HG03432 (cell line): ENCODE results near the gene AGMAT.
A peak's percentile ranks its signal among the peaks of the same experiment; 100 is the strongest.

Experiments used
- ATAC-seq: cut with Tn5 transposase; IDR thresholded peaks from one replicate; pipeline ENCODE4 v1.9.1; 2021; ENCODE audit warnings: mild to moderate bottlenecking, moderate library complexity; ENCODE audit not compliant: unreplicated experiment

AGMAT gene

DNA sequence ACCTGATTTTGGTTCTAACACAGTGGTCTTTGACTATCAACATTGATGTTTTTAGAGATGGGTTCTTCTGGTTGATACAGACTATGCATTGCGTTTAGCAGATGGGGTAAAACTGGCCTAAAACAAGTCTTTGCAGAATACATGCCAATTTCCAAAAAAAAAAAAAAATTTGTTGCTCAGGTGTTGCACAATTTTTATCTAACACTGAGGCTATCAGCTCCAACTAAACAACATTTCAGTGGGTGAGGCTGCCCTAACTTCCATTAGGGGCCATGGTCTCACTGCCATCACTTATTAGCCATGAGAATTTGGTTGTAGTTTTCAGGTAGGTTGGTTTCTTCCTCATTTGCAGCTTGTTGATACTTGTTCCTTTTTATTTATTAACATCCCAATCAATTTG lies 14.0 kb downstream of the AGMAT start:
- no peak for ATAC-seq

DNA sequence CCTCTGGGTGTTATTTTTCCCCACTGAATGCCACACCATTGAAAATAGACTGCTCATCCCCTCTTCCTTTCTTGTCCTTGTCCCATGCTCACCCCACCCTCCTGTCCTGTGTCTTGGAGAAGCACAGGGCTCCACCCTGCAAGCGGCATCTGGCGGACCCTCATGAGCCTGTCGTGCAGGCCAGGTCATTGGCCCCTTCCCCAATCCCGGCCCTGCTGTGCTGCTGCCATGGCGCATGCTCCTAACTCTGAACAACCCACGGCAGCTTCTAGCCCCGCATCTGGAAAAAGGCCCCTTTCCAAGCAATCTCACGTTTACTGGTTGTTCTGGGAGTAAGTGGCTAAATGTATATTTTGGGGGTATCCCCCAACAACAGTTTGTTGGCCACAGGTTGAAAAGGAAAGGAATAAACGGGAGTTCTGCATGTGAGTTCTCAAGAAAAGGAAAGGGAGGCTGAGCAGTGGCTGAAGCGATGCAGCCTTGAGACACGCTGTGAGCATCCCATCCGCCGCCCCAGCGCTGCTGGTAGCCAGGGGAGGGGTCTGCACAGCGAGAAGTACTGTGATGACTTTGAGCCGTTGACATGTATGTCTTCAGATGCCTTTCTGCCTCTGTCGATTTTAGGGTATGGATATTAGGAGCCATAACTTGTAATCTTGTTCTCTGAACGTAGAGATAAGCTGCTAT lies 16.3 kb downstream of the AGMAT start:
- no peak for ATAC-seq

DNA sequence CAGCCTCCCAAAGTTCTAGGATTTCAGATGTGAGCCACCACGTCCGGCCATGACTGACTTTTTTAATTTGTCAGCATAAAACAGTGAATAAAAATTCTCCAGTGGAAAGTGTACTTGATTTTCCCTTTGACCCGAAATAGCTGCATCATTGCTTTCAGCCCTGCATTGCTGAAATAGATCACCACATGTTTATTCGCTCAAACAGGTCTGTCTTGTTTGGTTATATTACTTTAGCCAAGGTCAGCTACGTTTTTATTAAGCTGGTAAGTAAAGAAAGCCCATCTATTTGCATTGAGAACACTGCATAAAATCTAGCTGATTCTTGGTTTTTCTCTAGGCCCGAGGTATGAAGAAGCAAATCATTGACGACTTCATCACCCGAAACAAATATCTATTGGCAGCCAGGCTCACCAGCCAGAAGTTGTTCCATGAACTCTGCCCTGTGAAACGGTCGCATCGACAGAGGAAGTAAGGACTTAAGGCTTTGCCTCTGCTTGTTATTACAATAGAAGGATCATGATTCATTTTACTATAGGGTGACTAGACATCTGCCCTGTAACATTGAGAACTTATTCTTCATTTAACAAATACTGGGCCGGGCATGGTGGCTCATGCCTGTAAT lies 25.6 kb downstream of the AGMAT start:
- ATAC-seq, result no peak

DNA sequence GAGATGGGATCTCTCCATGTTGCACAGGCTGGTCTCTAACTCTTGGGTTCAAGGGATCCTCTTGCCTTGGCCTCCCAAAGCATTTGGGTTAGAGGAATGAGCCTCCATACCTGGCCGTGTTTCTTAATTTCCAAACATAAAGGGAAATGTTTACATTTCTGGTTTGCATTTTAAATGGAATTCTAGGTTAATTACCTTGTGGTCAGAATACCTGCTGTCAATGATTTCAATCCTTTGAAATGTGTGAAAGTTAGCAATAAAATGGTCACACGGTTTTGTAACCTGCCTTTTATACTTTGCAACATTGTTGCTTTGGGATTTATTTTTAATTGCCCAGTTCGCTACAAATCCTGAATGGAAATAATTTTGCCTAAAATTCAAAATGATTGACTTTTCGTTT lies 26.3 kb downstream of the AGMAT start:
- no peak for ATAC-seq

DNA sequence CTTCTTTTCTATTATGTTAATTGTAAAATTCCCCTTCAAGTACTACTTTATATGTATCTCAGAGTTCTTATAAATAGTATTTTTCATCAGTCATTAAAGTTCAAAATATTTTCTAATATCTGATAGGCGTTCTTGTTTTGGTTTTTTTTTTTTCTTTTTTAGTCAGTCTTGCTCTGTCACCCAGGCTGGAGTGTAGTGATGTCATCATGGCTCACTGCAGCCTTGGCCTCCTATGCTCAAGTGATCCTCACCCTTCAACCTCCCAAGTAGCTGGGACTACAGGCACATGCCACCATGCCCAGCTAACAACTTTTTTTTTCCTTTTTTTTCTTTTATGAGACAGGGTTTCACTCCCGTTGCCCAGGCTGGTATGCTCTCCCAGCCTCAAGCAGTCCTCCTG lies 27.3 kb downstream of the AGMAT start:
- no peak for ATAC-seq

DNA sequence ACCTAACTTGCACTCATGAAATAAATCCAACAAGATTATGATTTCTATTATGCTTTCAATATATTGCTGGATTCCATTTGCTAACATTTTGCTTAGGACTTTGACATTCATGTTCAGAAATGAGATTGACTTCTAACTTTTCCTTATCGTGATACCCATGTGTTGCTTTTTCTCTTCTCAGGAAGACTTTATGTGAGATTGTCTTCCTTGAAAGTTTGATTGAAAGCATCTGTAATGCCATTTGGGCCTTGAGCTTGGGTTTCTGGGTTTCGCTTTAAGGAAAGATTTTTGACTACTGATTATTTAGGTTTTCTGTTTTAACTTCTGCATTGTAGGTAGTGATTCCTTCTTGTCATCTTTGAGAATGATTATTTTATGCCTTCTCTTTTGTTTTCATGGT lies 27.8 kb downstream of the AGMAT start:
- ATAC-seq, result no peak

DNA sequence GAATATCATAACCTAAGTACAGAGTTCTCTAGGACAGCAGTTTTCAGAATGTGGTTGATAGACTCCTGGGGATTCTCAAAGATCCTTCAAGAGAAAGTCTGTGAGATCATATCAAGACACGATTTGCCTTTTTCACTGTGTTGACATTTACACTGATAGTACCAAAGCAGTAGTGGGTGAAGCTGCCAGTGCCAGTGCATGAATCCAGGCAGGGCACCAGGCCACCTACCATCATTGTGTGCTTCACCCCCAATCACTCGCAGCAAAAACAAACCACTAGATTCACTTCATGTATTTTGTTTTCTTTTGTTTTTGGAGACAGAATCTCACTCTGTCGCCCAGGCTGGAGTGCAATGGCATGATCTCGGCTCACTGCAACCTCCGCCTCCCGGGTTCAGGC lies 34.3 kb downstream of the AGMAT start:
- ATAC-seq, result no peak

DNA sequence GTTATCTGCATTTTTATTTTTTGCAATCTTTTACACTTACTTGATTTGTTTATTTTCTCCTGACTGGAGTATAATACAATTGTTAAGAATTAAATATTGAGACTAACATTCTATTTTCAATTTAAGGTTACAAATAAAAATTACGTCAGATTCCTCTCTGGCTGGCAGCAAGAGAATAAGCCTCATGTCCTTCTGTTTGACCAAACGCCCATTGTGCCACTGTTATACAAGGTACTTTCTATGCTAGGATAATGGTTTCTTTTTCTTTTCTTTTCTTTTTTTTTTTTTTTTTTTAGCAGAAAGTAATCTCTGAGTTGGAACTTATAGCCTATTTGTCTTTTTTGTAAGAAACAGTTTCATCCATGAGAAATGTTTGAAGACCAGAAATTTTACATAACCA lies 38.2 kb downstream of the AGMAT start:
- no peak for ATAC-seq

DNA sequence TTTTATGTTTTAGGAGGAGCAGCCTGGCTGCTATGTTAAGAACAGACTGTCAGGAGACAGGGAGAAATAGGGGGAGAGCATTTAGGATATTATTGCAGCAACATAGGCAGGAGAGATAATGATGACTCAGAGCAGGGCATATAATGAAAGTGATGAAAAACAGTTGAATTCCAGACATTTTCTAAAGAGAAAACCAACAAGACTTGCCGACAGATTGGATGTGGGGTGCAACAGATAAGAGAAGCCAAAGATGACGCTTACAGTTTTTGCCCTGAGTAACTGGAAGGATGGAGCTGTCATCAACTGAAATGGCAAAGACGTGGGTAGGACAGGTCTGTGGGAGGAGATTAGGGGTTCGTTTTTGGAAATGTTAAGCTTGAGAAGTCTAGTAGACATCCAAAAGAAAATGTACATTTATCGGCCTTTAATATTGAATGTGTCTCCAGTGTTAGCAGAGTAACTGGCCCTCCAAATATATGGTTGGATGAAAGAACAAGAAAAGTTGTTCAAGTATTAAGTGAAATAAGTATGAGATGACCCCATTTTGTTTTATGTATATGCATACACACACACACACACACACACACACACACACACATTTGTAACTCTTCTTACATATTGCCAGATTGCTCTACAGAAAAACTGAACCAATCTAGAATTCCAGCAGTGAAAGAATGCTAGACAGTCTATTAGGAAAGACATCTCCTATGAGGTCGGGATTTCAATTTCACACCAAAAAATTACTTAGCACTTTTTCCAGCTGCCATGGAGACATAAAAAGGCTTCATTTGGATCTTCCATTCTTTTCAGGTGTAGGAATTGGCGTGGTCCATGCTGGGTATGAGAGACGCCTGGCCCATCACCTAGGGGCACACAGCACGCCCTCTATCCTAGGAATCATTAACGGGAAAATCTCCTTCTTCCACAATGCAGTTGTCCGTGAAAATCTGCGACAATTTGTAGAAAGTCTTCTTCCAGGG lies 41.0 kb downstream of the AGMAT start:
- ATAC-seq, result no peak

DNA sequence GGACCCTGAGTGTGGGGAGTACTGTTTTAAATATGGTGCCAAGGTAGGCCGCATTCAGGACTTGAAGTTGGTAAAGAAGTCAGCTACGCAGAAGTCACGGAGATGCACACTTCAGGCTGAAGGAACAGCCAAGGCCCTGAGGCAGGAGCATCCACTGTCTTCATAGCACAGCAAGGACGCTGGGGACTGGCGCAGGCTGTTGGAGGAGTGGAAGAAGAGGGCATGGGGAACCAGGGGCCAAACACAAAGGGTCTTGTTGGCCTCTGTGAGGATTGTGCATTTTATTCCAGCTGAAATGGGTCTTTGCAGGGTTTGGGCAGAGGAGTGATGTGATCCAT lies 41.6 kb downstream of the AGMAT start:
- no peak for ATAC-seq

DNA sequence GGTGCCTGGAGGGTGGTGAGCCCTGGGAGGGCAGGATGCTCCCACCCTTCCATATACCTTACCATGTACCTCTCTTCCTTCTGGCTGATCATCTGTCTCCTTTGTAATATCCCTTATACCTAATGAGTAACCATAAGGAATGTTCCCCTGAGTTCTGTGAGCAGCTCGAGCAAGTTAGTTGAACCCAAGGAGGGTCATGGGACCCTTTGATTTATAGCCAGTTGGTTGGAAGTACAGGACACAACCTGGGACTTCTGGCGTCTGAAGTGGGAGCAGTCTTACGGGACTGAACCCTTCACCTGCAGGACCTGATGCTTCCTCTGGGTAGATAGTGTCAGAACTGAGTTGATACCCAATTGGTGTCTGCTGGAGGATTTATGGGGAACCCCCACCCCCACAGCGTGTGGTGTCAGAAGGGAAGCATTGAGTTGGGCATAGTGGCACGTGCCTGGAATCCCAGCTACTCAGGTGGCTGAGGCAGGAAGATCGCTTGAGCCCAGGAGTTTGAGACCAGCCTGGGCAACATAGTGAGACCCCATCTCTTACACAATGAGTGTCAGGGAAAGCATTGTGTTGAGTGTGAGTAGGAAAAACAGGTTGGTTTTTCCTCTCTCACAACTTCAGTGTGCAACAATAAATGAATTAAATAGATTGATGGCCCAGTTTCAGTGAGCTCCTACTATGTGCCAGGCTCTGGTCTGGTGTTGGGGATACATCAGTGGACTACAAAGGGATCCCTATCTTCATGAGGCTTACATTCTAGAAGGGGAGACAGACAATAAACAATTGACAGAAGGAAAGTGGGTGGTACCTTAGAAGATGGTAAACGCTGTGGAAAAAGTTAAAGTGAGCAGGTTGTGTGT lies 42.2 kb downstream of the AGMAT start:
- ATAC-seq, result no peak

DNA sequence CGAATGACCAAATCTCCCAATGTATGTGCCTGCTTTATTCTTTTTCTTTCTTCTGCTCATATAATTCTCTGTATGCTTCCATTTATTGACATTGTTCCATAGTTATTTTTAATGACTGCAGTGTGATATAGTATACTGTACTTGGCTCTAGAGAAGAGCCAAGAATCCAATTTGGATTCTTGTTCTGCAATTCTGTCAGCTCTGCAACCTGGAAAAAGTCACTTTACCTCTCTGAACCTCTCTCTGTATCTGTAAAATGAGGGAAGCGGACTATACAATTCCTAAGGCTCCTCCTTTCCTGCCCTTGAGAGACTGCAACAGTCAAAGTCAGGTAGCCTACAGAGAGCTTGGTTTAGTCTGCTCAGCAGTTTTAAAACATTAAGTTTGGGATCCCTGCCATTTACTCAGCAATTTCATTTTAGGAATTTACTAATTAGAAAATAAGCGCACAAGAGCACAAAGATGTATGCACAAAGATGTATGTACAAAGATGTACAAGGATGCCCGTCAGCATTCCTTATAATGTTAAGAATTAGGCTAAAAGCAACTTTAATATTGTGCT lies 43.5 kb downstream of the AGMAT start:
- no peak for ATAC-seq

DNA sequence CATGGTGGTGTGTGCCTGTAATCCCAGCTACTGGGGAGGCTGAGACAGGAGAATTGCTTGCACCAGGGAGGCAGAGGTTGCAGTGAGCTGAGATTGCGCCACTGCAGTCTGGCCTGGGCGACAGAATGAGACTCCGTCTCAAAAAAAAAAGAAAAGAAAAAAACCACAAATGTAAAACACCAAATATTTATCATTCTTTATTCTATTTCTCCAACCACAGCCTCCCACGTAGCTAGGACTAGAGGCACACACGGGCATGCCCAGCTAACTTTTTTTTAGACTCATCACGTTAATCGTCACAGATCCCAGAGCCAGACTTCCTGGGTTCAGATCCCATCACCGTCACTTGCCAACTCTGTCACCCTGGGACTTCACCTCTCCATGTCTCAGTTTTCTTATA lies 44.7 kb downstream of the AGMAT start:
- no peak for ATAC-seq

DNA sequence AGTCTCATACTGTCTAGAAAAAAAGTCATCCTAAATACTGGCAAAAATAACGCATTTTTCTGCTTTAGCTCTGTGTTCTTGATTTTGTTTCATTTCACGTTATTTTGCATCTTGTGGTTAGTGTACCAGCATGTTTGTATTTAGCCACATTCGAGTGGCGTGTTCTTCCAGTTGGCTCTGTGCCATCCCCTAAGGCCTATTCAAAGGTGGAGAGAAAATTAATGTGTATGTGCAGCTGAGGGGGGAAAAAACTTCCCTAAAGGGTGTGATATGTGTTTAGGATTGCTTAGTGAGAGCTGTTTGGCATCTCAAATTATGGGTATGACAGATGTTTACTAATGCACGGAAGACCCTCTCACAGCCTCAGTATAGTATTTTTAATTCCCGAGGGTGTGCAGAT lies 46.1 kb downstream of the AGMAT start:
- no peak for ATAC-seq

DNA sequence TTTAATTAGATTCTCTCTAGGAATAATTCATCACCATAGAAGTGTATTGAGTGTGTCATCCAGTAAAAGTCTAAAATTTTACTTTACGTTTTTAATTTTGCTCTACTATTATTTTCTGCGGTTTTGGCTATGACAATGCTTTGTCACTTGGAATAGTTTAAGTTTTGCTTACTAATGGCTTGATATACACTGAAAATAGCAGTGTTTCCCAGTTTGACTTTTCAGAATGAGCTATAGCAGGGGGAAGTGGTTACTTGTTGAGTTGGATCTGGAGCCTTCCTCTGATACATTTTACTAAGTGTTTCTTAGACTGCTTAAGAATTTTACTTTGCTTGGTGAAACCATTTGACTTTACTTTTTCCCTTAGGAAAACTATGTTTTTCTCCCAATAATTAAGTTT lies 53.2 kb downstream of the AGMAT start:
- no peak for ATAC-seq

DNA sequence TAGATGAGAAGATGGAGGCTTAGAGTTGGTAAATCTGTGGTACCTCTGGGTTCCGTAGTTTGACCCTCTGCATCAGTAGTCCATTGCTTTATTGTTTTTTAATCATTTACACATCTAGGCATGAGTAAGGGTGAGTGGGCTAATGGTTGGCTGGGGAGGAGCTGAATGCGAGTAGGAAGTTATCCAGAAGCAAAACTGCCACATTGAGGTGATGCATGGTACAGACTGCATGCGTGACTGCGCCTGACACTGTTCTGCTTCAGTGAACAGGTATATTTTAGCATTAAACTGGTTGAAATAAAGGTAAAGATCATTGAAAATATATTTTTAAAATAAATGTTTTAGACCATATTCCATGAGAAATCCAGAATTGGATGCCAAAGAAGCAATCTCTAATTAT lies 53.8 kb downstream of the AGMAT start:
- no peak for ATAC-seq

DNA sequence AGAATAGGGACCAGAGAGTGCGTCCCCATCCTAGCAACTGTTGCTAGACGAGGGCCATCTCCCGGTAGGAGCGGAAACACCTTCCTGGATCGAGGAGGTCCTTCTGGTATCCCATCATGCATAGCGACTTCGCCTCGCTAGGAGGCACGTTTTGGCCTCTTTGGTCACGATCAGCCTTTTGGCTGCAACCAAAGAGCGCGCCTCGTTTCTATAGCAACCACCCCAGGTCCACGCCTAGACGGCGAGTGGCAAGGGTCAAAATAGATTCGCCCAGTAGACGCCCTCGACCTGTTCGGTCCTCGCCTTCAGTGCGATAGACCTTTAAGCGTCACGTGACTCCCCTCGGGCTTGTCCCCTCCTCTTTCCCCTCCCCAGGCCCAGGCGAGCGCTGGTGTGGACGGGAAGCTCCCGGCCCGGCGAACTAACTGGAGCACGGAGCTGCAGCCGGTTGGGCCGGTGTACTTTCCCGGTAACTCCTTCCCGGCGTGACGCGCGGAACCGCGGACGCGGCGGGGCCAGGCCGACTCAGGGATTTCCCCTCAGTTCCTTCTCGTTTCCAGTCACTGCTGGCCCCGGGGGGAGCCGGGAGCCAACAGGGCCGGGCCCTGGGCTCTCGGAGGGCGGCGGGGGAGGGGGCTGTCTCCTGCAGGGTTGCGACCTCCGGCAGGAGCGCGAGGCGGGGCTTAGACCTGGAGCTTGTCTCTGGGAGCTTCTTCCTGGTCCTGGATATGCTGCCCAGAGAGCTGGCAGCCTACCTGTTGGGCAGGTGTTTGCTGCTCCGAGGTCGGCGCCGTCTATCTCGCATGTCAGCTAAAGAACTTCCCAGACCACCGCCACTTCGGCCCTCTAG lies 58.1 kb downstream of the AGMAT start, which contains the start of gene DNAJC16:
Gene DNAJC16, plus strand, starts transcription at position 359 of the 850 bp plus-strand sequence. CDS start 2,258 bp downstream, outside the sequence.
- ATAC-seq, result peak; percentile 55

DNA sequence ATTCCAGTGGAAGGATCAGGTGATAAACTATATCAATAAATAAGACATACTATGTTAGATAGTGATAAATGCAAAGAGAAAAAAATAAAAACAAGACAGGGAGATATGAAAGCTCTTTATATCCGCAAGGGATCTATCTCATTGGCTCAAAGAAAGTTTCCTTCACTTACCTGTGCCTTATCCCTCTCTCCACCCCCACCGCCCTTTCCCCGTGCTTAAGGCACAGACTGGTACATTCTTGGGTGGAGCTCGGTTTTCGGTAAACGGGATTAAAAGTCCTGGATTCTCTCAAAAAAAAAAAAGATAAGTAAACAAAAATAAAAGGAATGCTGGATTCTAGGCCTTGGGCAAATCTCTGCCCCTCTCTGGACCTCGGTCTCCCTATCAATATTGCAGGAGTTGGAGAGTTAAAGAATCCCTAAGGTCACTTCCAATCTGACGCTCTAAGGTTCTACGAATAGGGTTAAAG lies 58.8 kb downstream of the AGMAT start:
- no peak for ATAC-seq
